Activated CD8-positive, alpha-beta memory T cell treated with anti-CD3 and anti-CD28 coated beads for 1 hour (primary cell): ENCODE measurements around the gene SARS2.

Source experiments
- DNase-seq, 2 donors: peaks; one replicate each; pipeline ENCODE4 v3.0.0-alpha.2; 2020; ENCODE audit warnings: low read depth in 1 of 2; ENCODE audit errors: extremely low read depth in 1 of 2

Gene SARS2

GRCh38 chr19:38869160-38869835 is 61.3 kb downstream of the SARS2 start:
- no peak for DNase-seq

- DNase-seq = no peak
These were observed 62.0 kb downstream of the SARS2 start for GRCh38 chr19:38868551-38868950.

GRCh38 chr19:38867171-38867780 is 63.3 kb downstream of the SARS2 start:
- no peak for DNase-seq
